Left lobe of liver (tissue), 2 donors: Measurements from ENCODE around the gene PSORS1C1. TPM values are rescaled to one million over a fixed set of nuclear protein-coding genes. Genes with fewer than 3 reads are reported as not detected.
"Not testable (repeated sequence)": the region's sequence is repeated elsewhere in the genome, so short reads cannot be mapped to it uniquely, and the experiment has no call there.

Source experiments
- ATAC-seq: fragments of 200-7000 bp; cut with Tn5 transposase; one replicate; pipeline ENCODE4 v1.9.1; 2020; ENCODE audit warnings: mild to moderate bottlenecking, moderate library complexity
- DNase-seq: peaks from one replicate; pipeline ENCODE4 v3.0.0-alpha.2; 2020; ENCODE audit warnings: low spot score
- total RNA-seq: library from RNA; stranded (reverse); gene quantifications from one replicate; pipeline ENCODE4 v1.2.1, GENCODE V29; 2021
- donor health status: DM: no; HTN: no; CAD: no; lungs with moderate emphysema.
- donor health status: DM: no; HTN: yes; CAD: no.

PSORS1C1 gene
- total RNA-seq, 1 donor from 2014 or later, result not detected

DNA sequence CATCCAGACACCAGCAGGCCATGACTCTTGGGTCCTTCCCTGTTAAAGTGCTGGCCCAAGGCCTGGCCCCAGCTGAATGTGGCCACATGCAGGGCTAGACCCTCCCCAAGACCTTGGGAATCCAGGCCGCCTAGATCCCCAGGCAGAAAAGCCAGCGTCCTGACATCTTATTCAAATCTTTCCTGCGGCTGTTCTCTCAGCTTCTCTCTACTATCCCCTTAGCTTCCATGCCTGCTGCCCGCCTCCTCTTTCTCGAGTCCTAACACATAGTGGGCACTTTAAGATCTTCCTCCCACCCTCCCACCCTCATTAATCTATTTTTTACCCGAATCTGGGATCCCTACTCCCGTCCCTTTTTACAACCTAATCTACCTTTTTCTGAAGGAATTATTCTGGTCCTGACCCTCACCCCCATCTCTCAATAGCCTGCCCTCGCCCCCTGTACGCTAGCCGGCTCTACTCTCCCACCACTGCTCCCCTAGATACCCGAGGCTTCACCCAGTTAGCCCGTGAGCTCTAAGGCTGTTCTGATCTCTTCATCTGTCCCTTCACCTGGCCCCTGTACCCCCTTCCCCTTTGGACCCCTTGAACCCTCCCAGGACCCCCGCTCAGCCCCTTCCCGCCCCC is 43.0 kb downstream of the PSORS1C1 start, which contains the start of gene CCHCR1:
CCHCR1 (minus strand) TSS at position 290 of the 627 bp plus-strand sequence; CDS start at position 88, 202 bp downstream.
- peak; percentile 38 for ATAC-seq
- DNase-seq, result no peak

DNA sequence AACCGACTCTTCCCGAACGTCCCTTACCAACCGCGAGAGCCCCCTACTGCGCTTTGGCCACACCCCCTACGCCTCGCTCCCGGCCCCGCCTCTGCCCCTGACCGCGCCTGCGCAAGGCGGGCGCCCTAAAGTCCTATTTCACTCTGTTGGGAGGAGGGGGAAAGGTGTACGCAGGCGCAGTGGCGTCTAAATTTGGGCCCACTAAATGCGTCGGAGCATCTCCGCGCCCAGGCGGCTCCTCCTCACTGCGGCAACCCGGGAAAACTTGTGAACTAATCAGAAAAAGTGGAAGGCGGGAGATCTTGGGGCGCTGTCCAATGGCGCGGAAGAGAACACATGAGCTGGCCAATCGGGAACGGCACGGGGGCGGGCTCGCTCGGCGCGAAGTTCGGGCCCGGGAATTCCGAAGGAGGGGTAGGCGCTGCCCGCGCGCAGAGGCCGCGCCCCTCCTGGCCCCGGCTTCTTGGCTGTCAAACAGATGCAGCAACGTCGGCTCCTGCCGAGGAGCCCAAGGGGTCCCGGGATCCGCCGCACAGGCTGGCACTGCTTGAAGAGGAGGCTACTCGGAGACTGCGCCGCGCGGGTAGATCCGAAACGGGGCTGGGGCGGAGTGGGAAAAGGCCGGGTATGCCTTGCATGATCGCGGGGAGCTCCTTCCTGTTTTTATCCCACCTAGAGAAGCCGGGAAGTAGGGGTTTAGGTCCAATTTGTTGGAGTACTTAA is 43.7 kb downstream of the PSORS1C1 start, which contains the start of gene TCF19:
TCF19 (plus strand) TSS at position 450 of the 723 bp plus-strand sequence. CDS start 881 bp downstream, outside the sequence.
- ATAC-seq (peak; percentile 95), DNase-seq (peak; percentile 99)

DNA sequence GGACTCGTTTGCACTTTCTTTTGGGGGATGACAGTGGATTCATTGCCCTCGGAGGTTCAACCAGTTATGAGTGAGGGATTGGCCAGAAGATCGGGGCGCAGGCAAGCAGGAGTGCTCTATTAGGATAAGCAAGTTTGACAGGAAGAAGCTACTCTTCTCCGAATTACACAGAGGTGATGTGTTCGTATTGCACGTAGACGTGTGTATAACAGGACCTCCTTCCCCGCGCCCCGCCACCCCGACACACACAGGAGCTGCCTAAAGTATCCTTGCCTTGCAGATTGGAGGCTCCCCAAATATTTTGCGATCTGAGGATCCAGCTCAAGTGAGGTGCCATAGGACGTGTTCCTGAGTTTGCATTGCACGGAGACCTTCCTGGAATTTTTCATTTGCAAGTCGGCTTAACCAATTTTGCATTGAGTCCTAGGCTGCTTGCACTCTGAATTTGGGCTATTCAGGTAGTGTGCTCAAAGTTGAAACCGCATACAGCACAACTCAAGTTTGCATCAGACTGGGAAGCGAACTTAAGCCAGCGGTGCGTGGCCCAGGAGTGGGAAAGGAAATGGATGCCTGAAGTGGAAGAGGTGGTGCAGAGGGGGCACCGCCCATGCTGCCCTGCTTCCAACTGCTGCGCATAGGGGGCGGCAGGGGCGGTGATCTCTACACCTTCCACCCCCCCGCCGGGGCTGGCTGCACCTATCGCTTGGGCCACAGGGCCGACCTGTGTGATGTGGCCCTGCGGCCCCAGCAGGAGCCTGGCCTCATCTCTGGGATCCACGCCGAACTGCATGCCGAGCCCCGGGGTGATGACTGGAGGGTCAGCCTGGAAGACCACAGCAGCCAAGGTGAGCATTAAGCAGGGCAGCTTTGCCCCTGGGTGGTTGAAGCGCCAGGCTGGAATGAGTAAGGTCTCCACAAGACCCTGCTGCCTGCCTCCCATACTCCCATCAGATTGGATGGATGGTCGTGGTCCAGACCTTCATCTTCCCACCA is 44.6 kb downstream of the PSORS1C1 start:
- no peak for DNase-seq

DNA sequence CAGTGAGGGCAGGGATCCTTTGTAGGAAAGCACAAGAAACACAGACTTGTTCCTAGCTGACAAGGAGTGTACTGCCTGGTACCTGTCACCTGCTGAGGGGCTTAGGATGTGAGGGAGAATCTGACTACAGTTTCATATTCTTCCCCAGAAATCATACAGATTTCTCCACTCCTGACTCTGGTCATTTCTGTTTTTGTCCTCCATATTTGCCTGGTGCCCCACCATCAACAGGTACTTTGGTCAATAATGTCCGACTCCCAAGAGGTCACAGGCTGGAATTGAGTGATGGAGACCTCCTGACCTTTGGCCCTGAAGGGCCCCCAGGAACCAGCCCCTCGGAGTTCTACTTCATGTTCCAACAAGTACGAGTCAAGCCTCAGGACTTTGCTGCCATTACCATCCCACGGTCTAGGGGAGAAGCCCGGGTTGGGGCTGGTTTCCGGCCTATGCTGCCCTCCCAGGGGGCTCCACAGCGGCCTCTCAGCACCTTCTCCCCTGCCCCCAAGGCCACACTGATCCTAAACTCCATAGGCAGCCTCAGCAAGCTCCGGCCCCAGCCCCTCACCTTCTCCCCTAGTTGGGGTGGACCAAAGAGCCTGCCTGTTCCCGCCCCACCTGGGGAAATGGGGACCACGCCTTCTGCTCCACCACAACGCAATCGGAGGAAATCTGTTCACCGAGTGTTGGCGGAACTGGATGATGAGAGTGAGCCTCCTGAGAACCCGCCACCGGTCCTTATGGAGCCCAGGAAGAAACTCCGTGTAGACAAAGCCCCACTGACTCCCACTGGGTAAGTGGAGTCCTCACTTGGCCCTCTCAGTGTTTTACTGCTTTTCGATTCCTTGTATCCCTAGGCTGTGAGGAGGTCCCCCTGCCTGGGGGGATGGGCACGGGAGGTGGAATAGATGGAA is 46.9 kb downstream of the PSORS1C1 start:
- DNase-seq, result no peak

More for the DNA sequence above, 44.6 kb downstream of the PSORS1C1 start:
- no peak for ATAC-seq

DNA sequence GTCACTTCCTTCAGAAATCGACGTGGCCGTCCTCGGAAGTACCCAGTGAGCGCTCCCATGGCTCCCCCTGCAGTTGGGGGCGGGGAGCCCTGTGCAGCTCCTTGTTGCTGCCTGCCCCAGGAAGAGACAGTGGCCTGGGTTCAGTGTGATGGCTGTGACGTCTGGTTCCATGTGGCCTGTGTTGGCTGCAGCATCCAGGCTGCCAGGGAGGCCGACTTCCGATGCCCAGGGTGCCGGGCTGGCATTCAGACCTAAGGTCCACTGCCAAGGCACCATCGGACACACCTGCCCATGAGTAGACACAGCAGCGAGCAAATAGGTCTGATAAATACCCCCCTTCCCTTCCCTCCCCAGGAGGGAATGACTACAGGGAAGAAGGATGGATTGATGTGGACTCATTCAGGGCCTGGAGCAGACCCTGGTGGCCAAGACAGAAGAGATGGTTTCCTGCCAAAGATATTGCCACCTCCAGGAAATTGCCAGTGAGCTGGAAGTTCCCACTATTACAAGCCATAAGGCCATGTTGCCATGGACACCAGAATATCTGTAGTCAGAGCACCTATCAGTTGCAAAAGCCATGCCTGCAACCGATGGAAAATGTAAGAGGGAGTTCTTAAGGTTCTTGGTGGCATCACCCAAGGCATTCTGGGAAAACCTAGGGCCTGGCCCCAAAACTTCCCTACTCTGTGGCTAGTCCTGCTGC is 48.0 kb downstream of the PSORS1C1 start:
- no peak for DNase-seq
- no peak for ATAC-seq

More for the DNA sequence above, 46.9 kb downstream of the PSORS1C1 start:
- ATAC-seq, result no peak

DNA sequence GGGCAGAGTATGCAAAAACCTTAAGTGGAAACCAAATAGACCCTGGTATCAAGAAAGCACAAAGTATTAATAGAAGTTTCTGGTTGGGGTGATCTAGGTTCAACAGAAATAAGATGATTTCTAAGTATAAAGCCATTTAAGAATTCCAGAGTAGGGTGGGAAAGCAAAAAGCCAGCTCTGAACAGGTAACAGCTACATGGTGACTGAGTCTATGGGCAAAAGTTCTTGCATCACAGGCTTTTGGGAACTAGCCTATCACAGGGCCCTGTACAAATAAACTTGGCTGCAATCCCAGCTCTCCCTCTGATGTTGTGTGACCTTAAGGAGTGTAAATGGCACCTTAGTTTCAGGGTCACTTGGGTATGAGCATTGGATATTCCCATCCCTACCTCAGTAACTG is 49.3 kb downstream of the PSORS1C1 start:
- DNase-seq (no peak), ATAC-seq (peak; percentile 84)

DNA sequence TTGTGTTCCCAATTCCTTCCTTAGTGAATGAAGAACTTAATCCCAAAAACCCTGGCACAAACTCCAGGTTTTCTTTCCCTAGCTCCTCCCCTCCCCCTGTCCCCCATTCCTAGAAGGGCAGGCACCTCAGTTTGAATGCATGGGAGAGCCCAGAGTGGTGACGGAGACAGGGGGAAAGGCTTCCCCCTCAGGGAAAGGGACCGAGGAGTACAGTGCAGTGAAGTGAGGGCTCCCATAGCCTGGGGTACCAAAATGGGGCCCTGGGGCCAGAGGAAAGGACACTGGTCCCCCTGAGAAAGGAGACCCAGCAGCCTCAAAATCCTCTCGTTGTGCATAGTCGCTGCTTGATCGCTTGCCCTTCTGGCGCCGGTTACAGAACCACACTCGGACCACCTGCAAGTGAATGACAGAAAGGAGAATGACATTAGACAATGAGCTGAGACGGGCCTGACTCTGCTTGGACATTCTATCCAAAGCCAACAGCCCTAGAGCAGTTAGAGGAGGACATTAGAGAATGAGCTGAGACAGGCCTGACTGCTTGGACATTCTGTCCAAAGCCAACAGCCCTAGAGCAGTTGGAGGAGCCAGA is 50.0 kb downstream of the PSORS1C1 start:
- DNase-seq, ATAC-seq: not testable (repeated sequence)

DNA sequence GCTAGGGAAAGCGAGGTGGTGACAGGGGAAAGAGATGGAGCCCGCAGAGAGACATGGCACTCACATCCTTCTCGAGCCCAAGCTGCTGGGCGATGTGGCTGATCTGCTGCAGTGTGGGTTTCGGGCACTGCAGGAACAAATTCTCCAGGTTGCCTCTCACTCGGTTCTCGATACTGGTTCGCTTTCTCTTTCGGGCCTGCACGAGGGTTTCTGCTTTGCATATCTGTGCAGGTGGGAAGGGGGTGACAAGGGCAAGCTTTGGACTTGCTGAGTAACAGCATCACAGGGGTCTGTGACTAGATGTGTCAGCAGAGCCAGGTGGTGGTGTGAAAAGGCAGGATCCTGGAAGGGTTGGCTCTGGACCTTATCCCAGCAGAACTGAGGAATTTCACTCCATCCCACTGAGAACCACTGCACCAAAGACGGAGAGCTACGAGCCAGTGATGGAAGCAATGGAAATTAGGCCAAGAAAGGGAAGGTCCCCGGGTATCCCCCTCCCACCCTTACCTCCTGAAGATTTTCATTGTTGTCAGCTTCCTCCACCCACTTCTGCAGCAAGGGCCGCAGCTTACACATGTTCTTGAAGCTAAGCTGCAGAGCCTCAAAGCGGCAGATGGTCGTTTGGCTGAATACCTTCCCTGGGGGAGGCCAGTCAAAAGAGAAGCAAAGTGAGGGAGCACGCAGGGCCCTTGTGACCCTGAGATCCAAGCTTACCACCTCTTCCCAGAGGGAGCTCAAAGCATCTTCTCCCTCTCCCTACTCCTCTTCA is 50.6 kb downstream of the PSORS1C1 start:
- not testable (repeated sequence) for DNase-seq, ATAC-seq

DNA sequence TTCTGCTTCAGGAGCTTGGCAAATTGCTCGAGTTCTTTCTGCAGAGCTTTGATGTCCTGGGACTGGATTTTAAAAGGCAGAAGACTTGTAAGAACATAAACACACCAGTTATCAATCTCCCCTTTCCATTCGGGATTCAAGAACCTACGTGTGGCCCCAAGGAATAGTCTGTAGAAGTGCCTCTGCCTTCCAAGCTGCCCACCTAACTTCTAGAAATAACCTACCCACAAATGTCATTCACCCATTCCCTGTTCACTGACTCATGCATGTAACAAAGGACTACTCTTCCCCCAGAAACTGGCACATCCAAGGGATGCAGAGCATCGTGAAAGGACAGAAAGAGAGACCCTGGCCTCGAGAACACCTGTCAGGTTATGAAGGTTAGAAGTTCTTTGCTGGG is 51.4 kb downstream of the PSORS1C1 start:
- no peak for DNase-seq
- ATAC-seq, result no peak

DNA sequence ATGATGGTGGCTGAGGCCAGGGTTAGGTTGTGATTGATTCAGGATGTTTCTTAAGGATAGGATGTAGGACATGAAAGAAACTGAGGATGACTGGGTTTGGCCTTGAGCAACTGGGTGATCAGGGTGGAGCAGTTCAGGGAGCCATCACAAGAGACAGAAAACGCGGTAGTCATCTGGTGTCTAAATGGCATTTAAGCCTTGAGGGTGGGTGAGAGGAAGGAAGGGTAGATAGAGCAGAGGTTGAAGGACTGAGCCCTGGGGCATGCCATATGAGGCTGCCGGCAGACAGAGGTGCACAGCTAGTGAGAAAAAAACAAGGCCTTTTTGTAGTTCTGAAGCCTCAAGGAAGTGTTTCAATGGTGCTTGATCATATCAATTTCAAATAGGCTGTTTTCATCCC is 54.0 kb downstream of the PSORS1C1 start:
- DNase-seq (no peak), ATAC-seq (no peak)

DNA sequence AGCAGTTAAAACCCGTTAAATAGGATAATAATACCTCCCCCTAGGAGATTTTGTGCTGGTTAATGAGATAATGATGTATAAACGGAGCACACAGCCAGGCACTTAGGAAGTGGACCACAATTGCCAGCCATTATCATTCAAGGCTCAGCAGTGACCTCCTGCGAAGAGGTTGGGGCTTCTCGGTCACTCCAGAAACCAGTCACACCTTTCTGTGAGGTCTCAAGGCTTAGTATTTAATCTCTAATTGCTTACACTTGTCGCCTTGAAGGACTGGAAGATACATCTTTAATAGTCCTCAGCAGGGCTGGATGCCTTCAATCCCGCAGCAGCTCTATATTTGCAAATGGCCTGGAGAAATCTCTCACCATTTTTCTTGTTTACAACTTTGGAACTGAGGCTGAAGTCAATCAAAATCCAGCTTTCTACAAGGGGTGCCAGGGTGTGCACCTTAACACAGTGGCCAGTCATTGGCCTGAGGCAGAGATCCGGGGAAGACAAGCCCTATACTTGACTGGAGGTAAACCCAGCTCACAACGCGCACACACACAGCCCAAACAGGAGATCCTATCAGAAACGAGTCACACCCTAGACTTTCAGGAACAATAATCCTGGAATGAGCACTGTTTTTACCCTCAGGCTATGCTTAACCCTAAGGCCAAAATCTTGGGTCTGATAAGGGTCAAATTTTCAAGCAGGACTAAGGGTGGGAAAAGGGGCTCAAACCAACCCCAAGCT is 54.7 kb downstream of the PSORS1C1 start:
- no peak for ATAC-seq
- DNase-seq, result no peak

DNA sequence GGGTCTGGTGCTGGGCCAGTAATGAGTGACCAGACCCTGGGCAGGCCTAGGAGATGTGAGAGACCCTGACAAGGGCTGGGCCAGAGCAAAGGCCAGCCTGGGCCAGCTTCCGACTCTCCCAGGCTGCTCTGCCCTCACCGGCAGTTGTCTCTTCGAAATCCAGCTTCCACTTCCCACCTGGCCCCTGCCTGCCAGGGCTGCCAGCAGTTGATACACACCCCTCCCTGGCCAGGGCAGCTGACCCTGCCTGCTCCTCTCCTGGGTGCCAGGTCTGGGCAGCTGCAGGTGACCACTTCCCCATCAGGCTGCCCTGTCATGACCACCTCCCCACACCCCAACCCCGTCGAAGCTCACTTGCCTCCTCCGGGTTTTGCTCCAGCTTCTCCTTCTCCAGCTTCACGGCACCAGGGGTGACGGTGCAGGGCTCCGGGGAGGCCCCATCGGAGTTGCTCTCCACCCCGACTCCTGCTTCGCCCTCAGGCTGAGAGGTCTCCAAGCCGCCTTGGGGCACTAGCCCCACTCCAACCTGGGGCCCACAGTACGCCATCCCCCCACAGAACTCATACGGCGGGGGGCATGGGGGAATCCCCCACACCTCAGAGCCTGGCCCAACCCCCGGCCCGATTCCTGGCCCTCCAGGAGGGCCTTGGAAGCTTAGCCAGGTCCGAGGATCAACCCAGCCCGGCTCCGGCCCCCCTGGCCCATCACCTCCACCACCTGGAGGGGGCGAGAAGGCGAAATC is 55.4 kb downstream of the PSORS1C1 start:
- DNase-seq, ATAC-seq: not testable (repeated sequence)

DNA sequence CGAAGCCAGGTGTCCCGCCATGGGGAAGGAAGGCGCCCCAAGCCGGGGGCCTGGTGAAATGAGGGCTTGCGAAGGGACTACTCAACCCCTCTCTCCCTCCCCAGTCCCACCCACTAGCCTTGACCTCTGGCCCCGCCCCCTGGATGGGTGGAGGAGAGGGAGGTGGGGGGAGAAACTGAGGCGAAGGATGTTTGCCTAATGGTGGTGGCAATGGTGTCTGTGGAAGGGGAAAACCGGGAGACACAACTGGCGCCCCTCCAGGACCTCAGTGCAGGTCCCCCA is 55.9 kb downstream of the PSORS1C1 start, which contains the start of gene POU5F1:
POU5F1 (minus strand) TSS at position 83 of the 282 bp plus-strand sequence; CDS start at position 21, 62 bp downstream.
- DNase-seq (no peak), ATAC-seq (no peak)

DNA sequence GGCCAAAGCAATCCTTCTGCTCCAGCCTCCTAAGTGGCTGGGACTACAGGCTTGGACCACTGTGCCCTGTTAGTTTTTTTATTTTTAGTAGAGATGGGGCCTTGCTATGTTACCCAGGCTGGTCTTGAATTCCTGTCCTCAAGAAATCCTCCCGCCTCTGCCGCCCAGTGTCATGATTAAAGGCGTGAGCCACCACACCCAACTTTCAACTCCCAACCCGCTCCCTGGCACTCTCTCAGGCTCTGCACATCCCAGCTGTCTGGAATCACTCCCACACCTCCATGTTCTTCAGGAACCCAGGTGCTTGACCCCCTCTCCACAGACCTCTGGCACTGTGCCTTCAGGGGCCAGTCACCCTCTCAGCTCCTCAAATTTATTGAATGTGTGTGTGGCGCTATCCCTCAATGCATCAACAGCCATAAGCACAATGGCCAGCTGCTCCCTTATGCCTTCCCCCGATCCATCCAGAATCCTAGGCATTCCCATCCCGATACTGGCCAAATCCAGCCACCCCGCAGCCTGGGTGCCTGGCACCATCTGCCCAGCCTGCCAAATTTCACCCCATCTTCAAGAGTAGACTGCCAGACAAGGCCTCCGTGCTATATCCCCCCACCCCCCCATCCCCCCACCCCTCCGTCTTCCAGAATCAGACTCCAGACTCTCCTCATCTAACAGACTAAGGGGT is 56.5 kb downstream of the PSORS1C1 start:
- no peak for ATAC-seq
- no peak for DNase-seq

DNA sequence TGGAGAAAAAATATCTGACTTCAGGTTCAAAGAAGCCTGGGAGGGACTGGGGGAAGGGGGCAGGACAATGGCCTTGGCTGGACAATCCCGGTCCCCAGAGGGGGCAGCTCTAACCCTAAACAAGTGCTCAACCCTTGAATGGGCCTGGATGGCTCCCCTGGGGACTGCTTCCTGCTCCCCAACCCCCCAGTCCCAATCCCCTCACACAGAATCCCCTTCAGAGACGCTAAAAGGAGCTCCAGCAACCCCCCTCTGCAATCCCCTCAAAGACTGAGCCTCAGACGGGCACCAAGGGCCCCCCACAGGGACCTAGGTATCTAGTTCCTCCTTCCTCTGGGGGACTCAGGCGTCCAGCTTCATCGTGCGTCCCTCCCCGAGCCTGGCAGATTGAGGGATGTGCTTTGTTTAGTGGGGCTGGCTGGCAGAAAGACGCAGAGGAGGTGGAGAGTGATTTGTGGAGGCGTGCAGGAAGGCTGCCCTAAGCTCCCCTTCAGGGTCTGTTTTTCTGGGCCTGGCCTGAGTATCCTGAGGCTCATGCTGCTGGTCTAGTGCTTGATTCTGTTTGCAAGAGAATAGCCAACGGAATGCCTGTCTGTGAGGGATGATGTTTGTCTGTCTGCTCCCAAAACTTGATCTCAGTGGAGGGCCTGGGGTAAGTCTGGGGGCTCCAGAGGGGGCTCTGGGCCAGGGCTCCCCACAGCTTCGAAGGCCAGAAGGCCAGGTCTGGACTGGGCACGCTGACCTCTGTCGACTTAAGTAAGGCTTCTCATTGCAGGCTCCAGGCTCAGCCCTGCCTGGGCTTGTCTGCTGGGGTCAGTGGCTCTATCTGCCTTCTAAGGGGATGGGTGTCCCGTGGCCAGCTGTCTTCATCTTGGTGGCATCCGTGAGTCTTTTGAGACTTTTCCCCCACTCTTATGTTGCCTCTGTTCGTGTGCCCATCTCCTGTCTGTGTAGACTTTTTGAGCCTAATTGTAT is 57.6 kb downstream of the PSORS1C1 start:
- DNase-seq (no peak), ATAC-seq (no peak)
